Keratinocyte (primary cell): ENCODE data around the gene ZNF554.

Source experiments
- CTCF ChIP-seq, 3 experiments: IDR thresholded peaks in 1 of 3; conservative IDR thresholded peaks in 1 of 3; optimal IDR thresholded peaks in 1 of 3; 2 replicates in 2 of 3; 3 replicates in 1 of 3; pipeline versions ENCODE3 to v1.5.1; 2011; ENCODE audit warnings: low read length in 3 of 3, mild to moderate bottlenecking in 3 of 3, moderate library complexity in 2 of 3, control low read depth in 1 of 3, inconsistent platforms in 1 of 3; ENCODE audit not compliant: insufficient read depth in 2 of 3; ENCODE audit errors: extremely low read depth in 1 of 3
- EZH2 ChIP-seq: IDR thresholded peaks from one replicate; pipeline ENCODE4 v1.6.1; 2012; ENCODE audit warnings: inconsistent platforms, mild to moderate bottlenecking, low read length, moderate library complexity

DNA sequence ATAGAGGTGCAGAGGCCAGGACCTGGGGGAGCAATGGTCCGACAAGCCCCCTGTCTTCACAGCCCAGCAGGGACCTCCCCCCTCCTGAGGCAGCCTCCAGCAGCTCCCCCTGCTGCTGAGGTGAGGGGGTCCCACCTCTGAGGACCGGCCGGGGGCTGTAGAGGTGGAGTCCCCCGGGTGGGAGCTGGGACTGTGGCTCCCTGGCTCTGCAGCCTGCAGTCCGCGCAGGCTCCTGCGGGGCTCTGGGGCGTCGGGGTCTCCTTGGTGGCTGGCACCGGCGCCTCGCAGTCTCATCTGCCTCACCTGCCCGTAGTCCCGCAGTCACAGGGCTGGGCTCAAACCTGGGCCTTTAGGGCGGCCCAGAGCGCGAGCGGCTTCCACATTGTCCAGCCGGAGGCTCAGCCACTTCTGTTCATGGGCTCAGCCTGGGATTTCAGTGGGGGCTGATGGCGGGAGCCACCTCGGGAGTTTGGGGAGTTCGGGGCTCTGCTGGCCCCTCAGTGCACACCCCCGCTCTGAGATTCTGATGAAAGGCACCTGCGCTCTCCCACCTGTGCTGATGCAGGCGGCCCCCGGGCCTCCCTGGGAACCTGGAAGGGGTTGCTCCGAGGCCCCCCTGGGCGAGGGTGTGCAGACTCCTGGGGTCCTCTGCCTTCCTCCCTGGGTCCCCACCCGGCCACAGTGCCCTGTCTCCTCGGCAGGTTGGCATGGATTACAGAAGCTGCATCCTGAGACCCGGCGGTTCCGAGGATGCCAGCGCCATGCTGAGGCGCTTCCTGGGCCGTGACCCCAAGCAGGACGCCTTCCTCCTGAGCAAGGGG, 7.0 kb upstream of the ZNF554 start:
- no peak for TF ChIP-seq EZH2
- TF ChIP-seq CTCF (optimal IDR thresholded peaks at IDR 0.05 in 1 of 3, IDR thresholded peaks at IDR 0.05 in 1 of 3, conservative IDR thresholded peaks at IDR 0.05 in 1 of 3; ENCODE audit: extremely low read depth in 1 of 3, insufficient read depth in 2 of 3, low read length in 3 of 3) = no peak
